NK-92 (cell line): ENCODE data around the gene REEP3.

ENCODE experiments used
- DNase-seq: peaks from one replicate; lab custom pipeline; 2025; ENCODE audit not compliant: unreplicated experiment; lab: John Stamatoyannopoulos, UW

The REEP3 gene

DNA sequence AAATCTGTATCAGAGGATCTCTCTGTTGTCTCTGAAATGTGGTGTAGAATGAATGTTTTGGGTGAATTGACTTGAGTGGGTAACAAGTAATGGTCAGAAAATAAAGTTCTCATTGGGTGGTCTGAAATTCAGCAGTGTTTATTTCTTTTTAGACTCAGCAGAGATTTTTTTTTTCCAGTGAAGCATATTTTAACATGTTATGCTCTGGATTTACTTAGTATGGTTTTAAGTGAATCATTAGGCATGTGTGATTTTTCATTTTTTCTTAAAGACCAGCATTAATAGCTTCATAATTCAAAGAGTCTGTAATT, 63.5 kb downstream of the REEP3 start:
- no peak for DNase-seq

DNA sequence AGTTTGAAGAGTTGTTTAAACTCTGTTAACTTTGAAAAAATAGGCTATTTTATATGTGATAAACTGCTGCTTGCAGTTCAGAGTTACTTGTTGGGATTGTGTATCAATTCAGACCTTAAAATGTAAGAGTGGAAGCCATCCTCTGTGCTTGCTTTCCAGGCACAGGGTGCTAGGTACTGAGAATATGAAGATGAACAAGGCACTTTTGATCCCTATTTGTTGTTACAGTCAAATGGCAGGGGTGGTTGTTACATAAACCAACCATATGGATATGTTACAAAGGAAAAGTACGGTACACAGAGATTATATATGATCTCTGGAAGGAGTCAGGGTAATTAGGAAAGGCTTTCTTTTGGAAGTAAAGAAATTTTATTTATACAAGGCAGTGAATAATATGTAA, 63.8 kb downstream of the REEP3 start:
- no peak for DNase-seq

DNA sequence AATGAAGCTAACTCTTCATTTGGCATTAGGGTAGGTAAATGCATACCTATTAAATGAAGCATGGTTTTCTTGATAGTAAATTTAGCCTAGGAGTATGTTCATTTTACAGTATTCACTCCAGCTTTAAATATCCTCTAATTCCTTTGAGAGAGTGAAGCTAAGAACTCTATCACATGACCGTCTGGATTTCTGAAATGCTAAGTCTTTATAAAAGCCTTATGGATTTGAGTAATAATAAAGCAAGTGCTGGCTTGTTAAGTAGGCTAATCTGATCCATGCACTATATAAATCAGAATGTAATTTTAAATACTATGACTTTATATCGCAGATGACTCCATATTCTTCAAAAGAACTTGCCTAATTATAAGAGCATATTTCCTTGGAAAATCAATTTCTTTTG, 64.8 kb downstream of the REEP3 start:
- DNase-seq, result no peak

DNA sequence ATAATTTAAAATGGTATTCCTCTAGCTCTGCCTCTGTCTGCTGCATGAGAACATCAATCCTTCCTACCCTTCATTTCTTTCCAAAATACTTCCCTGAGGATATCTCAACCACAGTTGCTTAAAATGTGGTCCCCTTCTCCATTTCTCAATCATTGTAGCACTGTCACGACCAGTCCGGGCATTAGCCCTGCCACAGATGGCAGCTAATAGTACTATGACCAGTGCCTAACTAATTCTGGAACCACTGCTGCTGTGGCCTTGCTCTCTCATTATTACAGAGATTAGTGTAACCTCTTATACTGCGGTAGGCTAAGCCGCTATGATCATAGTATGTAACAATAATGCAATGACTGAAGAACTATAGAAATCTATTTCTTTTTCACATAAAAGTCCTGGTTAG, 66.0 kb downstream of the REEP3 start:
- no peak for DNase-seq

DNA sequence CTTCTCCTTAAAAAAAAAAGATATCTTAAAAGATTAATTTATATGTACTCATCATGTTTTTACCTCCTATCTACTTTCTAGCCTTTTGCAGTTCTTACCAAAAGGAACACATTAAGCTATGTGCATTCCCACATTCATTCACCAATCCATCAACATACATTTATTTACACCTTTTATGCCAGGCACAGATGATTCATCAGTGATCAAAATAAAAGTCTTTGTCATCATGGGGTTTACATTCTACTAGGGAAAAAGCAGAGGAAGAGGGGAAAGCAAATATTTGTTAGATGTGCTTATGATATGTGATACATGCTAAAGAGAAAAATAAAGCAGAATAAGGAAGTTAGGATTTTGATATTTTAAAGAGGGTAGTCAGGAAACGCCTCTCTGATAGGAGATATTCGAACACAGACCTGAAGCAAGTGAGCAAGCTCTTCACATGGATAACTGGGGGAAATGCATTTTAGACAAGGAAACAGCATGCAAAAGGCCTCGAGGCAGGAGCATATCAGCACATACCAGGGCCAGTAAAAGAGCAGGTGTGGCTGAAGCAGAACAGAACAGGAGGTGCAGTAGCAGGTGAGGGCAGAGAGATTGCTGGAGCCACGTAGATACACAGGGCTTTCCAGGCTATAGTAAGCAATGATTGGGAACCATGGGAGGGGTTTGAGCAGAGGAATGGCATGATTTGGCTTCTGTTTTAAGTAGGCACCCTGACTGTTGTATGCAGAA, 67.4 kb downstream of the REEP3 start:
- no peak for DNase-seq

DNA sequence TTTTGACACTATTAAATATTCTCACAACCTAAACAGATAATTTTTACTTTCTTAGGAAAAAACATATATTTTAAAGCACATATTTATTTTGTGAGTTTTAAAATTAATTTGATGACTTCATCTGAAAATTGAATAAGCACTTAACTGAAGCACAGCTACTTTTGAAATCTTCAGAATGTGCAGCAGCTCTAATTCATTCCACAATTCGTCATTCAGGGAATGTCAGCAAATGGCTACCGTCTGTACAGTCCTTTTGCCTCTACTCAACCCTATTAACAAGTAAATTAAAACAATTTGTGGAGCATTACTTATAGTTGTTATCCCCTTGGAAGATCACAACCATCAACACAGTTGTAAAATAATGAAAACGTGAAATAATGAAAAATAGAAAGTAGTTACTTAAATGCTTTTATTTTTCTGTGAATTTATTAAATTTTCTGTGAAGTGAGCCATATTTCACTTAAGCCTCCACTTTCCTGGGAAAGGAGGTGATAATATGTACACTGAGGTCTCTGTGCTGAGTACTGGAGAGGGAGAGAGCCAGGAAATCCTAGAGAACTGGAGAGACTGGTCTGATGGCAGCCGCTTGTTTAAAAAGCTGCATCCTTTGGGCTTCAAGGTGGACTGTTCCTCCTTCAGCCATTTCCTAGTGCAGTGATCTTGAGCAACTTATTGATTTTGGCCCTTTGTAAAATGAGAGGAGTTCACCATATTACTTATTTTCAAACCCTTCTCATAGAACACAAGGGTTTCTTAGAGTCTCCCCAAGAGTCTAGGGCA, 70.6 kb downstream of the REEP3 start:
- no peak for DNase-seq

DNA sequence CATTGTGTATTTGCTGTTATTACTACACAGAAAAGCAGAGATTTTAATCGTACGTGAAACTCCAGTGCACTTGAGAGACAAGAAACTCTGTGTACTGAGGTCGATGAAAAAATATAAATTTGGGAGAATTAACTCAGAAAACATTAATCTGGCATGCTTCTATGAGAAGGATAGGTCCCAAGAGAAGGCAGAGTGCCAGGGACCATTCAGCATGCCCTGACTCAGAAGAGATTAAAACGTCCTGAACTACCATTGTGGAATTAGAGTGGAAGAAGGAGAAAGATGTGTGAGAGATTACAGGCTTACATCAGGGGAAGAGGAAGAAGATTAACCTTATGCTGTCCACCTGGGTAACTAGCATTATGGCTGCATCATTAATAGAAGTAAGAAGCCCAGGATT, 72.4 kb downstream of the REEP3 start:
- no peak for DNase-seq

DNA sequence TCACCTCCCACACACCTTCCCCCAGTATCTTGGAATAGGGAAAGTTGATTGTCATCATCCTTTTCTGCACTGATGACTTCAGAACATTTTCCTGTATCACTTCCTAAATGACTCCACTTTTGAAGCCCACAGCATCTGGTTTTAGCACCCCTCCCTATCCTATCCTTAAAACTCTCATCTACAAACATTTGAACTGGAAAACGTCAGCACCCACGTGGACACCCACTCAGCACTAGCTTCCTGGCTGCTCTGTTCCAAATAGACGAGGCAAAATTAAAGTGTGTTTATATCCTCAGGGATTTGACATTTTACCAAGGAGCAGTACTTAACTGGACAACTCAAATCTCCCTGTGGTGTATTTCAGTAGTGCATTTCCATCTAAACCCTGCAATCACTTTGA, 73.9 kb downstream of the REEP3 start:
- no peak for DNase-seq

DNA sequence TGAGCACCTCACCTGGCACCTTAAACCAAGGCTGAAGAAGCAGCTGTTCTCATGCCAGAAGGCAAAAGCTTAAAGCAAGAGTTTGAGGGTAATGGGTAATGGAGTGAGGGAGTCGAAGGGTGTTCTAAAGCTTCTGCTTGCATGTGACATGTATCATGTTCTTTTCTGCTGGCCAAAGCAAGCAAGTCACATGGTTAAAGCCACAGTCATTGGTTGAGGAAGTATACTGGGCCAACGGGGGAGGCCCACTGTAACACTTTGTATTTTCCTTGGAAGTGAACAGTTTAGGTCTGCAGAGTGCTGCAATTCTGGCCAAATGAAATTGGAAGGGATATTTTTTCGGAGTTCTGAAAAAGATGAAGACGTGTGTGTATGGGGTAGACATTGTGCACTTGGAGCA, 75.7 kb downstream of the REEP3 start:
- no peak for DNase-seq

DNA sequence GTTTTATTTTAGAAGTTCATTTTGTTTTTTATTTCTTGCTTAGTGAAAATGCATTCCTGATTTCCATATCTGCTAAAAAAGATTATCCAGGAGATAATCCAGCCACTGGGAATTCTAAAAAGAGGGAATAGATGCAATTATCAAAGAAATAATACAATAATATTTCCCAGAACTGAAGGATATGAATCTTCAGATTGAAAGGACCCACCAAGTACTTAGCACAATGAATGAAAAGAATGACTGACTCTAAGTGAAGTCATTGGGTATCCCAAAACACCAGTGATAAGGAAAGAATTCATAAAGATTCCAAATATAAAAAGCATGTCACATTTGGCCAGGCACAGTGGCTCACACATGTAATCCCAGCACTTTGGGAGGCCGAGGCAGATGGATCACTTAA, 79.3 kb downstream of the REEP3 start:
- no peak for DNase-seq

DNA sequence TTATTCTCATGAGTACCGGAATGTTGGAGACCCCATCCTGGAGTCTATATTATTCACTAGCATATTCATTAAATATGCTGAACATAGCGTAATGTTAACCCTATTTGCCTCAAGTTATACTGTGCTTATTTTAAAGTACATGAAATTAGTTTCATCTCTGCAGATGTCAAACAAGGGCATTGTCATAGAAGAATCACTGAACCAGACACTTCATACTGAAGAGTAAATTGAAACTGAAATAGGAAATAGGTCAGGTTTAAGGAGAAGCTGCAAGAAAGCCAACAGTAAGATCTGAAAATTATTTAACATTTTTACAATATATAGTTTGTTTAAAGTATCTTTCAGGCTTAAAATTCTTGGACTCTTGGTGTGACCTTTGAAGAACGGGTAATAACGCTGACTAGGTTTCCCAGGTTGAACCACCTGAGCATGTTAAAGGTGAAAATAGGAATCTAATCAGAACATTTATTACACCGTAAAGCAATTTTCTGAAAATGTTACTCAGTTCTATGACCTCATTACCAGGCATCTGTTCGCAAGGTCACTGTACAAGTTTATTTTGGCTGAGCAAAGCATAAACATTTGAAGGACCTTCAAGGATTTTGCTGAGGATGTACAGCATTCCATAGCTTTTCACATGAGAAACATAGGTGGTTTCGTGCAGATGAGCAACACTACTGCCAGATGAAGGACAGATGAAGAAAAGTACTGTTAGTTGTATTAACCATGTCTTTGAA, 82.7 kb downstream of the REEP3 start:
- no peak for DNase-seq

DNA sequence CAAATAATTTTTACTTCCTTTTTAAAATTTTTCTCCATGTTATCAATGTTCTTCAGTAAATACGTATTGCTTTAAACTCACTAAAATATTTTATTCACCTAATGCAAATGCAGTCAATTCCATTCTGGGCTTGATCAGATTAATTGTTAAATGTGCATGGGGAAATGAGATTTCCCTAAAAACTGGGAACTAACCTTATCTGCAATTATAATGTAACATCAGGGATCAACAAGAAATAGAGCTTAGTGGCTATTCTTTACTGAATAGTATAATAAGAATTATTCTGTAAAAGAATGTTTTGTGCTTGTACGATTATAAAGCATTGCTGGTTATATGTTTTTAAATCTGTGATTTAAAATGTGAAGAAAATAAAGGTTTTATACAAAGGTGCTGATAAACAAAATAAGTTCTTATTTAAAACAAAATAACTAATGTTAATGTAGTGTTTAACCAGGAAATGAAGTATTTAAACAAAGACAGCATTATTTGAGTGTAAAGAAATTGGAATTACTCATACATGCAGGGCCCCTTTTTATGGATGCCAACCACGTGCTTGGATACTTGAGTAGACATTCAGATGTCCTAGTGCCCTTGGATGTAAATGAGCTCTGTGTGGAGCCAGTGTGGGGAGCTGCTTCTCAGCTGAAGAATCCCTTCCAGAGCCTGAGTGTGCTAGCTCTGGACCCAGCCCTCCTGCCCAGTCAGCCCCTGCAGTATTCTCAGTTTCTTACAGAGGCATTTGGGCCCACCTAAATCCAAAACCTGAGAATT, 84.2 kb downstream of the REEP3 start:
- DNase-seq, result no peak

DNA sequence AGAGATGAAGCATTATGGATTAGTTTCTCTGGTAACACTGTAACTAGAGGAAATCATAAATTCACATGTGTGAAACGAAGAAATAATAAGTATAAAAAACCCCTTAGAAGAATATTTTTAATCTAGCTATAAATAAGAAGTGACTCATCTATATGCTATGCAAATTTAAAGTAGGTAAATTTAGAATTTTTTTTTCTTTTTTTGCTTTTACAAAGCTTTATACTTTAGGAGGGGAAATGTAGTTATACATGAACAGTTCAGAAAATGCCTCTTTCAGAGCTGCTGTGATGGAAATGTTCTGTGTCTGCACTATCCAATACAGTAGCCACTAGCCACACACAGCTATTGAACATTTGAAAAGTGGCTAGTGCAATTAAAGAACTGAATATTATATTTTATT, 87.3 kb downstream of the REEP3 start:
- no peak for DNase-seq

DNA sequence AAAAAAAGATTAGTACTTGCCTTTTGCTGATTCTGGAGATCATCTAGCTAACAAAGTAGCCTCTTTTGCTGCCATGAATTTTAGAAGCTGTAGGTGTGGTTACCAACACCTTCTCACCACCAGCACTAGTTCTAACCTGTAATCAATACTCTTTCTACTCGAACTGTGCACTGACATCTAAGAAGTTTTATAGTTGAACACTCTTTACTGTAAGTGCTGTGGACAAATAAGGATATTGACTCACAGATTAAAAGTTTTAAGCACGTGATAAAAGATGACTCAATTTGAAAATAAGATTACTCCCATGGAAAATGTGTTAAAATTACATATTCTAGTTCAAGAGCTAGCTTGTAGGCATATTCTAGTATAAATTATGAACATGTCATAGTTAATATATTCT, 89.9 kb downstream of the REEP3 start:
- no peak for DNase-seq

DNA sequence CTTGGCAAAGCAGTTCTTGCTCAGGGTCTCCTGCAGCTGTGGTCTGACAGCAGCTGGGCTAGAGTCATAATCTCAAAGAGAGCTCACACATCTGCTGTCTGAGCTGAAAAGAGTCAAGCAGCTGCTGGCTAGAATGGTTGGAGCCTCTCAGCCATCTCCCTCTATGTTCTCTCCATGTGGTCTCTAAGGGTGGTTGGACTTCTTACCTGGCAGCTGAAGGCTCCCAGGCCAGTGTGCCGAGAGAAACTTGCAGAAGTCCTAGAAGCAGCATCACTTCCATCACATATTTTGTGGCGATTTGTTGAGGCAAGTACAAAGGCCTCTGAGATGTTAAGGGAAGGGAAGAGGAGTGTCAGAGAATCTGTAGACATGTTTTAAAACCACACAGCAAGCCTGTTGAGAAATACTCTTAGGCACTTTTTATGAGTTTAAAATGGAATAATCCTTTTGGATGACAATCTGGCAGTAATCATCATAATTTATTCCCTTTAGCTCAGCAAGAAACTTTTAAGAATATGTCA, 93.2 kb downstream of the REEP3 start:
- no peak for DNase-seq

DNA sequence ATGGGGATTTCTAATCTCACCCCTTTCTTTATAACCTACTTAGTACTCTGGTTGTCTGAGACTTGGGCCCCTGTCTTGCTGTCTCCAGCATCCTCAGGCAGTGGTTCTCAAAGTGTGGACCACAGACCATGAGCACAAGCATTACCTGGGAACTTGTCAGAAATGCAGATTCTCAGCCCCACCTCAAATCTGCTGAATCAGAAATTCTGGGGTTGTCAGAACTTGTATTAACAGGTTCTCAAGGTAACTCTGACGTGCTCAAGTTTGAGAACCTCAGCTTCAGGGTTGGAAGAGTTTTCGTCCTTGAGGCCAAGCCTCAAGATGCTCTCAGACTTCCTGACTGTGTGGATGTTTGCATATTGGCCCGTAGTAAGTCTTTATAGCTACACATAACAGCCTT, 97.4 kb downstream of the REEP3 start:
- no peak for DNase-seq

DNA sequence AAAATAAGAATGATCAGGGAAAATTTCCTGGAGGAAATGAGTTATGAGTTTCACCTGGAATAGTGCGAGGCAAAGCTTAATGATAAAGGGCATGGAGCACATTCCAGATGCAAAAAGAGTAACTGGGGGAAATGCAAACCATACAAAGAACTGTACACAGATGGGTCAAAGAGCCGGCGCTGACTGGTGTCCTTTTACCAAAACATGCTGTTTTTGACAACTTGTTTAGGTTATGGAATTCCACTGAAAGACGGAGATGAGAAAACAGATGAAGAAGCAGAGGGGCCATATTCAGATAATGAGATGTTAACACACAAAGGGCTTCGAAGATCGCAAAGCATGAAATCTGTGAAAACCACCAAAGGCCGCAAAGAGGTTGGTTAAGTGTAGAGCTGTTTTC, 98.2 kb downstream of the REEP3 start:
- no peak for DNase-seq

DNA sequence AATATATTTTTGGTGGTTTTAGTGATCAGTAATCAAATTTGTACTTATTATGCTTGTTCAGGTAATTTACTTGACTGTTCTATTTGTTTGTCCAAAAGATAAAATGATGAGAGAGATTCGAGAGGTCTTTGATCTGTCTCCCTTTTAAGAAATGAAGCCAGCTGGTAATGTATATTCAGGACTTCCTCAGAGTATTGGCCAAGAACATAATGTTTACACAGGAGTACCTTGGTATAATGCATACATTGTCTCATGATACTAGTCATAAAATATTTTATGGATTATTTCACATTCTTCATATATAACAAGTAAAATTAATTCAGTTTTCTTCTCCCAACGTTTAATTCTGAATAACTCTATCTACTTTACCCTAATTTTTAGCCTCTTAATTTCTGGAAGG, 100.9 kb downstream of the REEP3 start:
- no peak for DNase-seq

DNA sequence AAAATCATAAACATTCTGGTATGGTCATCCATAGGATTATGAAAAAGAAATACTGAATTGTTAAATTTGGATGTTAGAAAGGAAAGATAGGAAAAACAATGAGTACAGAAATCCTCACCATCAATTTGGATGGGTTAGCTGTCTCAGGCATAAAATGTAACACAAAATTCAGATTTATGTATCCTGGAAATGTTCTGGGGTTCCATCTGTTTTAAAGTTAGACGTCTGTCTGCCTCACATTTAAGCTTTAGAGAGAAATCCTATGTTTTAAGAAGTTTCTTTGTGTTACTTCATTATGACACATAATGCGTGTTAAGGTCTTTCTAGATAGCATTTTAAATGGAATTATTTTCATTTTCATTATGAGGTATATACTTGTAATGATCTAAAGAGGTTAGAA, 103.5 kb downstream of the REEP3 start:
- DNase-seq, result no peak

DNA sequence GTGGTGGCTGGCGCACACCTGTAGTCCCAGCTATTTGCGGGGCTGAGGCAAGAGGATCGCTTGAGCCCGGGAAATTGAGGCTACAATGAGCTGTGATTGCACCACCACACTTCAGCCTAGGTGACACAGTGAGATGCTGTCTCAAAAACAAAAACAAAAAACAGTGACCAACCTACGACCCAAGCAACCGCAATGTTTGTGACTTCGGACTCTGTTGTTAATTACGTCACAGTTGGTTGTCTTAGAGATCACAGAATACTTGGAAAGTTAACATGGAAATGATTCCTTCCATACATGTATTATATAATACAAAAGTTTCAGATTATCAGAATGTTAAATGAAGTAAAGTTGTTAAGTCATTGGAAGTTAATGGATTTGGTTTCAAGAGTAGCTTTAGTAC, 106.2 kb downstream of the REEP3 start:
- DNase-seq, result no peak

DNA sequence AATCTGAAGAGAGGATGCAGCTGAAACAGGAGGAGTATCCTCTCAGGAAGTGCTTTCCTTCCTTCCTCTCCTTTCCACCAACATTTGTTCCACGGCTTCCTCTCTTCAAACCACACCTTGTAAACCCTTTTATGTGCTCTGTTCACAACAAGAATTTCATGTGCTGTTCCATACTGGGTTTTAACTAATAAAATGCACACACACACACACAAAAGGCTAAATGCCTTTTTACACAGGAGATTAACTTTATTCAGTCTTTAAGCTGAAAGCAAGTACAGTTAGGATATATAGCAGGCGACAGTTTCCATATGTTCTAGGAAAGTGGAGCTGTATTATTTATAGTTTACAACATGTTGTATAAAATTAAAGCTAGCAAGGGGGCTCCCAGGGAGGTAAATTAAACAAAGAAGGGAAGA, 106.7 kb downstream of the REEP3 start:
- DNase-seq, result no peak
